HCT116 (cell line): ENCODE data around the gene SPATA6. TPM values are rescaled to one million over a fixed set of nuclear protein-coding genes. Genes with fewer than 3 reads are reported as not detected.

ENCODE experiments used
- ATAC-seq: fragments of 200-7000 bp; cut with Tn5 transposase; 2 replicates; pipeline ENCODE4 v1.9.1; 2020; ENCODE audit warnings: mild to moderate bottlenecking, moderate library complexity
- BruUV-seq: library from RNA; stranded (reverse); fragments of 400-500 nt; replicated peaks from 2 replicates; lab custom pipeline; 2021; lab: Mats Ljungman, UMichigan
- CTCF ChIA-PET: fragments of 300-600 bp; sonication (Branson Sonifier 250); formaldehyde crosslinking; loops from one replicate; lab custom pipeline; 2021; ENCODE audit warnings: antibody characterized with exemption; lab: Charles Lee
- POLR2A ChIA-PET: fragments of 300-600, 350-600 bp; sonication (Branson Sonifier 250); formaldehyde crosslinking; loops from one replicate; lab custom pipeline; 2021; ENCODE audit warnings: antibody characterized with exemption; lab: Charles Lee
- RAD21 ChIA-PET, 2 experiments: fragments of 300-600 bp; sonication (Branson Sonifier 250); formaldehyde crosslinking; loops; one replicate each; lab custom pipeline; 2023; ENCODE audit warnings: low total read pairs in 2 of 2; ENCODE audit not compliant: uncharacterized antibody in 2 of 2, unreplicated experiment in 2 of 2, low non-redundant PET in 1 of 2; lab: Charles Lee
- DNase-seq: peaks from one replicate; pipeline ENCODE4 v3.0.0-alpha.2; 2010; ENCODE audit warnings: low read depth, low spot score
- H2AFZ ChIP-seq: fragments of 200-600 bp; shearing (Covaris generic), sonication (generic); 2 replicates; pipeline ENCODE4 v1.6.1; 2017; ENCODE audit warnings: low read depth, mixed run types, mixed read lengths, antibody characterized with exemption, low read length; ENCODE audit not compliant: poor library complexity, severe bottlenecking
- H3K27ac ChIP-seq: 2 replicates; pipeline ENCODE4 v1.5.1; 2012; ENCODE audit warnings: low read depth, low read length
- H3K27me3 ChIP-seq: fragments of 200-600 bp; sonication (generic); 2 replicates; pipeline ENCODE4 v1.6.1; 2016; ENCODE audit warnings: mixed run types, low read length, mixed read lengths; ENCODE audit not compliant: insufficient read depth
- H3K36me3 ChIP-seq, 2 experiments: fragments of 200-500 bp in 1 of 2; fragments of 200-600 bp in 1 of 2; sonication (Bioruptor generic) in 1 of 2; sonication (generic) in 1 of 2; 2 replicates each; pipeline versions ENCODE4 v1.5.1 to v1.6.1; 2014 to 2016; ENCODE audit warnings: low read length in 2 of 2, inconsistent platforms in 1 of 2, mixed read lengths in 1 of 2, mixed run types in 1 of 2; ENCODE audit not compliant: insufficient read depth in 2 of 2, control insufficient read depth in 1 of 2
- H3K4me1 ChIP-seq, 2 experiments: fragments of 200-600 bp in 1 of 2; sonication (generic) in 1 of 2; 2 replicates each; pipeline versions ENCODE4 v1.5.1 to v1.6.1; 2012 to 2017; ENCODE audit warnings: low read length in 2 of 2, inconsistent platforms in 1 of 2, mild to moderate bottlenecking in 1 of 2, mixed read lengths in 1 of 2, mixed run types in 1 of 2, moderate library complexity in 1 of 2; ENCODE audit not compliant: insufficient read depth in 2 of 2, control insufficient read depth in 1 of 2
- H3K4me2 ChIP-seq: fragments of 200-600 bp; sonication (generic); 2 replicates; pipeline ENCODE4 v1.6.1; 2017; ENCODE audit warnings: mixed run types, low read length, mixed read lengths
- H3K4me3 ChIP-seq, 2 experiments: fragments of 200-600 bp in 1 of 2; sonication (generic) in 1 of 2; replicated peaks in 1 of 2; 2 replicates each; pipeline ENCODE4 v1.5.1; 2011 to 2016; ENCODE audit warnings: low read length in 2 of 2, control low read depth in 1 of 2, low read depth in 1 of 2, mild to moderate bottlenecking in 1 of 2, mixed read lengths in 1 of 2, mixed run types in 1 of 2
- H3K79me2 ChIP-seq: fragments of 200-600 bp; sonication (generic); 2 replicates; pipeline ENCODE4 v1.6.1; 2017; ENCODE audit warnings: mild to moderate bottlenecking, mixed run types, low read length, moderate library complexity, mixed read lengths; ENCODE audit not compliant: insufficient read depth
- H3K9ac ChIP-seq: fragments of 200-600 bp; sonication (generic); 2 replicates; pipeline ENCODE4 v1.6.1; 2016; ENCODE audit warnings: low read length, mixed read lengths
- H3K9me2 ChIP-seq: fragments of 200-600 bp; sonication (generic), shearing (Covaris generic); 2 replicates; pipeline ENCODE4 v1.6.1; 2017; ENCODE audit warnings: mixed run types, mild to moderate bottlenecking, moderate library complexity; ENCODE audit not compliant: insufficient read depth
- H3K9me3 ChIP-seq, 2 experiments: fragments of 200-500 bp in 1 of 2; fragments of 200-600 bp in 1 of 2; sonication (Bioruptor generic) in 1 of 2; sonication (generic) in 1 of 2; 2 replicates each; pipeline ENCODE4 v1.6.1; 2014 to 2017; ENCODE audit warnings: low read length in 2 of 2, mixed read lengths in 2 of 2, inconsistent platforms in 1 of 2, low read depth in 1 of 2, mild to moderate bottlenecking in 1 of 2, mixed run types in 1 of 2, moderate library complexity in 1 of 2; ENCODE audit not compliant: control insufficient read depth in 1 of 2, insufficient read depth in 1 of 2
- H4K20me1 ChIP-seq: fragments of 200-600 bp; sonication (generic), shearing (Covaris generic); 2 replicates; pipeline ENCODE4 v1.6.1; 2017; ENCODE audit warnings: mixed run types, mild to moderate bottlenecking, moderate library complexity; ENCODE audit not compliant: insufficient read depth
- CBX3 ChIP-seq: IDR thresholded peaks from 2 replicates; pipeline ENCODE4 v1.6.1; 2012; ENCODE audit warnings: low read depth
- CEBPB ChIP-seq: IDR thresholded peaks from 2 replicates; pipeline ENCODE4 v1.6.1; 2012; ENCODE audit warnings: low read depth
- CTCF ChIP-seq, 3 experiments: fragments of 200-600 bp in 1 of 3; sonication (generic) in 1 of 3; IDR thresholded peaks in 2 of 3; conservative IDR thresholded peaks in 1 of 3; 2 replicates each; pipeline ENCODE4 v1.5.1; 2012 to 2017; ENCODE audit warnings: low read depth in 2 of 3, low read length in 2 of 3, antibody characterized with exemption in 1 of 3, borderline replicate concordance in 1 of 3, control low read depth in 1 of 3, mild to moderate bottlenecking in 1 of 3, mixed read lengths in 1 of 3, mixed run types in 1 of 3, moderate library complexity in 1 of 3; ENCODE audit not compliant: insufficient read depth in 1 of 3
- ELF1 ChIP-seq: IDR thresholded peaks from 2 replicates; pipeline ENCODE4 v1.6.1; 2012; ENCODE audit warnings: low read depth, borderline replicate concordance
- FOSL1 ChIP-seq: IDR thresholded peaks from 2 replicates; pipeline ENCODE4 v1.6.1; 2012; ENCODE audit warnings: low read depth
- JUND ChIP-seq: IDR thresholded peaks from 2 replicates; pipeline ENCODE4 v1.6.1; 2012
- POLR2A ChIP-seq: IDR thresholded peaks from 2 replicates; pipeline ENCODE4 v1.7.0; 2011; ENCODE audit warnings: borderline replicate concordance; ENCODE audit not compliant: insufficient read depth, insufficient read length; ENCODE audit errors: extremely low read depth
- POLR2AphosphoS5 ChIP-seq: IDR thresholded peaks from 2 replicates; pipeline ENCODE4 v1.6.1; 2011; ENCODE audit warnings: mild to moderate bottlenecking, low read depth, low read length, moderate library complexity
- RAD21 ChIP-seq: IDR thresholded peaks from 2 replicates; pipeline ENCODE4 v1.6.1; 2012; ENCODE audit warnings: low read depth, mild to moderate bottlenecking
- SIN3A ChIP-seq: IDR thresholded peaks from 2 replicates; pipeline ENCODE4 v1.6.1; 2012; ENCODE audit warnings: low read depth
- SP1 ChIP-seq: IDR thresholded peaks from 2 replicates; pipeline ENCODE4 v1.6.1; 2012; ENCODE audit warnings: low read depth
- YY1 ChIP-seq: IDR thresholded peaks from 2 replicates; pipeline ENCODE4 v1.6.1; 2011; ENCODE audit warnings: low read length, low read depth, moderate library complexity, mild to moderate bottlenecking; ENCODE audit not compliant: insufficient replicate concordance; ENCODE audit errors: extremely low read depth
- intact Hi-C: fragments of 100-400 bp; cut with micrococcal nuclease; formaldehyde crosslinking; loops from 2 replicates; pipeline ENCODE4 v1.10.0; 2022
- total RNA-seq: library from RNA; stranded (reverse); gene quantifications from one replicate; pipeline ENCODE4 v1.2.1, GENCODE V29; 2021; ENCODE audit not compliant: unreplicated experiment
- TF ChIP-seq, protein P1 (sequence below): IDR thresholded peaks from 2 replicates; pipeline ENCODE4 v1.6.1; 2011; ENCODE audit warnings: mild to moderate bottlenecking, low read length, moderate library complexity; ENCODE audit not compliant: insufficient replicate concordance; ENCODE audit errors: extremely low read depth
- TF ChIP-seq, protein P2 (sequence below): IDR thresholded peaks from 2 replicates; pipeline ENCODE4 v1.6.1; 2012
- TF ChIP-seq, protein P3 (sequence below): IDR thresholded peaks from 2 replicates; pipeline ENCODE4 v1.6.1; 2012

SPATA6 gene
- total RNA-seq, 1 experiment from 2014 or later, result 8.6 TPM

DNA sequence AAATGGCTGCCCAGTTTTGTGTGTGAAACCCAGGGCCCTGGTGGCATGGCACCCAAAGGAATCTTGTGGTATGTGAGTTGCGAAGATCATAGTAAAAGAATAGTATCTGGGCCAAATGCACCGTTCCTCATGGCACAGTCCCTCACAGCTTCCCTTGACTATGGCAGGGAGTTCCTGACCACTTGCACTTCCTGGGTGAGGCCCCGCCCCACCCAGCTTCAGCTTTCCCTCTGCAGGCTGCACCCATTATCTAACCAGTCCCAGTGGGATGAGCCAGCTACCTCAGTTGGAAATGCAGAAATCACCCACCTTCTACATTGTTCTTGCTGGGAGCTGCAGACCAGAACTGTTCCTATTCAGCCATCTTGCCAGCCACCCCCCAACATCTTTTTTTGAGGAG, 186.5 kb downstream of the SPATA6 start:
- DNase-seq (no peak), ATAC-seq (0 out of 2 replicates have a peak, but pooled peaks have one; percentile 36)
- no TSS peak for BruUV-seq
- Histone ChIP-seq H3K4me1 (no peaks in the 10 kb centered on the region), H3K27me3 (no peaks in the 10 kb centered on the region), H4K20me1 (no peaks in the 10 kb centered on the region), H3K9ac (no peak overlapping the region), H3K36me3 (no peaks in the 10 kb centered on the region), H3K79me2 (no peaks in the 10 kb centered on the region), H3K4me2 (no peak overlapping the region), H3K27ac (no peak overlapping the region), H3K9me2 (no peaks in the 10 kb centered on the region), H2AFZ (no peak overlapping the region), H3K4me3 (no peak overlapping the region), H3K9me3 (no peaks in the 10 kb centered on the region)
- POLR2A ChIA-PET, result no interaction called here
- TF ChIP-seq POLR2A, result no peak
- TF ChIP-seq YY1, result no peak
- TF ChIP-seq CBX3, result no peak
- TF ChIP-seq ELF1, result no peak
- TF ChIP-seq CEBPB, result no peak
- no peak for TF ChIP-seq SP1
- TF ChIP-seq, protein P1, sequence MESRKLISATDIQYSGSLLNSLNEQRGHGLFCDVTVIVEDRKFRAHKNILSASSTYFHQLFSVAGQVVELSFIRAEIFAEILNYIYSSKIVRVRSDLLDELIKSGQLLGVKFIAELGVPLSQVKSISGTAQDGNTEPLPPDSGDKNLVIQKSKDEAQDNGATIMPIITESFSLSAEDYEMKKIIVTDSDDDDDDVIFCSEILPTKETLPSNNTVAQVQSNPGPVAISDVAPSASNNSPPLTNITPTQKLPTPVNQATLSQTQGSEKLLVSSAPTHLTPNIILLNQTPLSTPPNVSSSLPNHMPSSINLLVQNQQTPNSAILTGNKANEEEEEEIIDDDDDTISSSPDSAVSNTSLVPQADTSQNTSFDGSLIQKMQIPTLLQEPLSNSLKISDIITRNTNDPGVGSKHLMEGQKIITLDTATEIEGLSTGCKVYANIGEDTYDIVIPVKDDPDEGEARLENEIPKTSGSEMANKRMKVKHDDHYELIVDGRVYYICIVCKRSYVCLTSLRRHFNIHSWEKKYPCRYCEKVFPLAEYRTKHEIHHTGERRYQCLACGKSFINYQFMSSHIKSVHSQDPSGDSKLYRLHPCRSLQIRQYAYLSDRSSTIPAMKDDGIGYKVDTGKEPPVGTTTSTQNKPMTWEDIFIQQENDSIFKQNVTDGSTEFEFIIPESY, result no peak
- no peak for TF ChIP-seq POLR2AphosphoS5
- no peak for TF ChIP-seq SIN3A
- TF ChIP-seq, protein P2, sequence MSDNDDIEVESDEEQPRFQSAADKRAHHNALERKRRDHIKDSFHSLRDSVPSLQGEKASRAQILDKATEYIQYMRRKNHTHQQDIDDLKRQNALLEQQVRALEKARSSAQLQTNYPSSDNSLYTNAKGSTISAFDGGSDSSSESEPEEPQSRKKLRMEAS, result no peak
- no peak for TF ChIP-seq FOSL1
- TF ChIP-seq, protein P3, sequence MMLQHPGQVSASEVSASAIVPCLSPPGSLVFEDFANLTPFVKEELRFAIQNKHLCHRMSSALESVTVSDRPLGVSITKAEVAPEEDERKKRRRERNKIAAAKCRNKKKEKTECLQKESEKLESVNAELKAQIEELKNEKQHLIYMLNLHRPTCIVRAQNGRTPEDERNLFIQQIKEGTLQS, result no peak
- no peak for TF ChIP-seq RAD21
- TF ChIP-seq JUND, result no peak
- TF ChIP-seq CTCF (IDR thresholded peaks at IDR 0.05 in 2 of 3, conservative IDR thresholded peaks at IDR 0.05 in 1 of 3; ENCODE audit: borderline replicate concordance in 1 of 3, insufficient read depth in 1 of 3, low read depth in 2 of 3, low read length in 2 of 3), result no peak
- intact Hi-C loops, result no loop called here
- RAD21 ChIA-PET, result interaction anchor here in 1 of 2 experiments (0.6 kb wide), 1 partner anchor 14 kb away, joined by 3 read pairs; no protein-coding TSS in a partner anchor
- CTCF ChIA-PET, result interaction anchor here (0.7 to 1.4 kb wide), 2 partner anchors 176 to 1989 kb away, joined by 3 to 6 read pairs; no protein-coding TSS in a partner anchor
